Breast epithelium (tissue), 4 donors: Measurements from ENCODE around the gene IRF2BPL. TPM values are rescaled to one million over a fixed set of nuclear protein-coding genes. Genes with fewer than 3 reads are reported as not detected.

Source experiments
- DNase-seq, 2 donors: peaks; one replicate each; pipeline ENCODE4 v3.0.0-alpha.2; 2019; ENCODE audit warnings: low spot score in 2 of 2
- H3K27ac ChIP-seq, 2 donors: fragments of 200-600 bp; sonication (generic) in 1 of 2; one replicate each; pipeline ENCODE4 v1.5.1; 2016 to 2019; ENCODE audit warnings: mild to moderate bottlenecking in 1 of 2
- H3K27me3 ChIP-seq, 2 donors: fragments of 200-600 bp; sonication (generic) in 1 of 2; one replicate each; pipeline versions ENCODE4 v1.5.1 to v1.6.0; 2017 to 2019; ENCODE audit warnings: control low read depth in 1 of 2, mild to moderate bottlenecking in 1 of 2
- H3K36me3 ChIP-seq: fragments of 200-600 bp; one replicate; pipeline ENCODE4 v1.5.1; 2019
- H3K4me1 ChIP-seq, 2 donors: fragments of 200-600 bp; sonication (generic); one replicate each; pipeline ENCODE4 v1.5.1; 2016 to 2019; ENCODE audit warnings: control low read depth in 1 of 2
- H3K4me3 ChIP-seq, 3 donors: fragments of 200-600 bp; sonication (generic); 1 replicate in 2 of 3; 2 replicates in 1 of 3; pipeline ENCODE4 v1.5.1; 2016 to 2019; ENCODE audit warnings: mild to moderate bottlenecking in 3 of 3, moderate library complexity in 2 of 3
- H3K9me3 ChIP-seq, 2 donors: fragments of 200-600 bp; sonication (generic) in 1 of 2; one replicate each; pipeline ENCODE4 v1.5.1; 2016 to 2019; ENCODE audit warnings: control low read depth in 1 of 2
- CTCF ChIP-seq, 3 donors: fragments of 450-650 bp; IDR thresholded peaks; one replicate each; pipeline ENCODE4 v1.5.1; 2016 to 2017; ENCODE audit warnings: antibody characterized with exemption in 3 of 3, mild to moderate bottlenecking in 3 of 3, moderate library complexity in 3 of 3
- POLR2A ChIP-seq: fragments of 450-650 bp; IDR thresholded peaks from one replicate; pipeline ENCODE4 v1.6.1; 2016; ENCODE audit warnings: antibody characterized with exemption, mild to moderate bottlenecking, moderate library complexity
- POLR2AphosphoS5 ChIP-seq, 3 donors: sonication (generic); formaldehyde crosslinking; IDR thresholded peaks; one replicate each; pipeline ENCODE4 v1.6.1; 2017; ENCODE audit warnings: antibody characterized with exemption in 3 of 3
- intact Hi-C: fragments of 100-400 bp; cut with DNase I; formaldehyde crosslinking; loops from one replicate; pipeline ENCODE4 v1.15.1; 2023; ENCODE audit warnings: low total_unique reads
- total RNA-seq, 3 donors: library from RNA; depleted of rRNA; stranded (reverse); fragments of >200 nt; gene quantifications; one replicate each; pipeline ENCODE4 v1.1.0, GENCODE V29; 2016

IRF2BPL gene
- total RNA-seq, 3 donors from 2014 or later, result 39.5 to 76.5 (median 47.2) TPM

GRCh38 chr14:77033622-77034589 lies 5.4 kb upstream of the IRF2BPL start:
- H3K4me3 ChIP-seq, result peak overlapping the region; percentile 55 to 81 (median 58)
- peak in 1 of 2 donors; percentile 84 for DNase-seq
- H3K36me3 ChIP-seq, result no peaks in the 10 kb centered on the region
- H3K27ac ChIP-seq, result peak overlapping the region; percentile 99
- no peaks in the 10 kb centered on the region for H3K27me3 ChIP-seq
- intact Hi-C loops, result no loop called here
- no peaks in the 10 kb centered on the region for H3K9me3 ChIP-seq
- H3K4me1 ChIP-seq, result peaks cover 23 to 49% of the 10 kb centered on the region in 2 donors
- TF ChIP-seq POLR2AphosphoS5 (IDR thresholded peaks at IDR 0.05) (peak; percentile 45 to 74 (median 70)), CTCF (IDR thresholded peaks at IDR 0.05) (no peak), POLR2A (peak; percentile 27)

- H3K4me1 ChIP-seq, result peaks cover 25 to 40% of the 10 kb centered on the region in 2 donors
- intact Hi-C loops, result no loop called here
- peak overlapping the region; percentile 55 to 81 (median 58) for H3K4me3 ChIP-seq
Measured at GRCh38 chr14:77032844-77033621, 4.5 kb upstream of the IRF2BPL start.

GRCh38 chr14:77032491-77032843 lies 4.0 kb upstream of the IRF2BPL start:
- peaks cover 23 to 37% of the 10 kb centered on the region in 2 donors for H3K4me1 ChIP-seq

More at GRCh38 chr14:77032844-77033621, 4.5 kb upstream of the IRF2BPL start:
- TF ChIP-seq POLR2AphosphoS5 (IDR thresholded peaks at IDR 0.05) (peak; percentile 72 to 97 (median 94)), CTCF (IDR thresholded peaks at IDR 0.05) (peak in 1 of 3 donors; percentile 9), POLR2A (no peak)
- DNase-seq, result peak; percentile 95 to 96
- Histone ChIP-seq H3K9me3 (no peaks in the 10 kb centered on the region), H3K27me3 (no peaks in the 10 kb centered on the region), H3K36me3 (no peaks in the 10 kb centered on the region), H3K27ac (peak overlapping the region; percentile 99)

GRCh38 chr14:77031759-77032490 lies 3.4 kb upstream of the IRF2BPL start:
- H3K4me3 ChIP-seq, result peak overlapping the region; percentile 55 to 81 (median 58)
- H3K36me3 ChIP-seq, result no peaks in the 10 kb centered on the region
- no peak for DNase-seq
- peak overlapping the region; percentile 99 for H3K27ac ChIP-seq
- intact Hi-C loops, result no loop called here
- no peaks in the 10 kb centered on the region for H3K27me3 ChIP-seq
- no peaks in the 10 kb centered on the region for H3K9me3 ChIP-seq
- no peak for TF ChIP-seq POLR2A
- TF ChIP-seq POLR2AphosphoS5 (IDR thresholded peaks at IDR 0.05), result peak; percentile 24 to 78 (median 52)
- no peak for TF ChIP-seq CTCF (IDR thresholded peaks at IDR 0.05)
- H3K4me1 ChIP-seq, result peaks cover 22 to 32% of the 10 kb centered on the region in 2 donors

More at GRCh38 chr14:77032491-77032843, 4.0 kb upstream of the IRF2BPL start:
- Histone ChIP-seq H3K27ac (peak overlapping the region; percentile 99), H3K9me3 (no peaks in the 10 kb centered on the region), H3K27me3 (no peaks in the 10 kb centered on the region), H3K4me3 (peak overlapping the region; percentile 55 to 81 (median 58)), H3K36me3 (no peaks in the 10 kb centered on the region)
- no peak for DNase-seq
- TF ChIP-seq POLR2AphosphoS5 (IDR thresholded peaks at IDR 0.05) (no peak), CTCF (IDR thresholded peaks at IDR 0.05) (no peak), POLR2A (no peak)
- intact Hi-C loops, result no loop called here
